ENCODE results near the gene SLC1A1. TPM values are rescaled to one million over a fixed set of nuclear protein-coding genes. Genes with fewer than 3 reads are reported as not detected.
A peak's percentile ranks its signal among the peaks of the same experiment; 100 is the strongest.

The SLC1A1 gene
- polyA plus RNA-seq, 3 donors: 17.9 to 25.4 (median 18.2) TPM

GRCh38 chr9:4573634-4574389, 83.5 kb downstream of the SLC1A1 start:
- no peak for DNase-seq

GRCh38 chr9:4574657-4575243, 84.5 kb downstream of the SLC1A1 start:
- DNase-seq: no peak

GRCh38 chr9:4575997-4576396, 85.7 kb downstream of the SLC1A1 start:
- no peak for DNase-seq

GRCh38 chr9:4576448-4576847, 86.2 kb downstream of the SLC1A1 start:
- no peak for DNase-seq

GRCh38 chr9:4579001-4579400, 88.7 kb downstream of the SLC1A1 start:
- DNase-seq: no peak

- no peak for DNase-seq
Measured at GRCh38 chr9:4581035-4581760, 90.9 kb downstream of the SLC1A1 start.

GRCh38 chr9:4581861-4582565, 91.7 kb downstream of the SLC1A1 start:
- DNase-seq: no peak

- DNase-seq: no peak
Measured at GRCh38 chr9:4583001-4583400, 92.7 kb downstream of the SLC1A1 start.

GRCh38 chr9:4584636-4585035, 94.4 kb downstream of the SLC1A1 start:
- DNase-seq: no peak

- no peak for DNase-seq
Measured at GRCh38 chr9:4585135-4585534, 94.9 kb downstream of the SLC1A1 start.

GRCh38 chr9:4588721-4589120, 98.5 kb downstream of the SLC1A1 start:
- DNase-seq: no peak

GRCh38 chr9:4590430-4591122, 100.3 kb downstream of the SLC1A1 start:
- DNase-seq: no peak

GRCh38 chr9:4591123-4591500, 100.8 kb downstream of the SLC1A1 start:
- no peak for DNase-seq

- no peak for DNase-seq
Measured at GRCh38 chr9:4592295-4592694, 102.0 kb downstream of the SLC1A1 start.

- no peak for DNase-seq
Measured at GRCh38 chr9:4592886-4593285, 102.6 kb downstream of the SLC1A1 start.

- no peak for DNase-seq
Measured at GRCh38 chr9:4594545-4594944, 104.3 kb downstream of the SLC1A1 start.

GRCh38 chr9:4594994-4595393, 104.7 kb downstream of the SLC1A1 start:
- no peak for DNase-seq

- DNase-seq: no peak
Measured at GRCh38 chr9:4596165-4596922, 106.1 kb downstream of the SLC1A1 start.

GRCh38 chr9:4600368-4600767, 110.1 kb downstream of the SLC1A1 start:
- no peak for DNase-seq

- DNase-seq: no peak
Measured at GRCh38 chr9:4603830-4604229, 113.6 kb downstream of the SLC1A1 start.

- DNase-seq: peak; percentile 71
Measured at GRCh38 chr9:4604678-4605095, 114.4 kb downstream of the SLC1A1 start.
